HCT116 (cell line): ENCODE measurements around the gene OR10G3.

ENCODE experiments used
- CTCF ChIP-seq, 3 experiments: fragments of 200-600 bp in 1 of 3; sonication (generic) in 1 of 3; IDR thresholded peaks in 2 of 3; conservative IDR thresholded peaks in 1 of 3; 2 replicates each; pipeline ENCODE4 v1.5.1; 2012 to 2017; ENCODE audit warnings: low read depth in 2 of 3, low read length in 2 of 3, antibody characterized with exemption in 1 of 3, borderline replicate concordance in 1 of 3, control low read depth in 1 of 3, mild to moderate bottlenecking in 1 of 3, mixed read lengths in 1 of 3, mixed run types in 1 of 3, moderate library complexity in 1 of 3; ENCODE audit not compliant: insufficient read depth in 1 of 3
- EZH2phosphoT487 ChIP-seq: fragments of 200-600 bp; IDR thresholded peaks from 2 replicates; pipeline ENCODE4 v1.6.1; 2018; ENCODE audit warnings: antibody characterized with exemption, borderline replicate concordance
- POLR2A ChIP-seq: IDR thresholded peaks from 2 replicates; pipeline ENCODE4 v1.7.0; 2011; ENCODE audit warnings: borderline replicate concordance; ENCODE audit not compliant: insufficient read depth, insufficient read length; ENCODE audit errors: extremely low read depth
- POLR2AphosphoS5 ChIP-seq: IDR thresholded peaks from 2 replicates; pipeline ENCODE4 v1.6.1; 2011; ENCODE audit warnings: mild to moderate bottlenecking, low read depth, low read length, moderate library complexity
- SRF ChIP-seq: IDR thresholded peaks from 2 replicates; pipeline ENCODE4 v1.6.1; 2012; ENCODE audit warnings: low read depth
- TCF7L2 ChIP-seq: IDR thresholded peaks from 2 replicates; pipeline ENCODE4 v1.7.0; 2011; ENCODE audit warnings: borderline replicate concordance, inconsistent platforms; ENCODE audit not compliant: insufficient read depth, insufficient read length; ENCODE audit errors: extremely low read depth

GRCh38 chr14:21626491-21627230, 46.8 kb upstream of the OR10G3 start:
- TF ChIP-seq CTCF (IDR thresholded peaks at IDR 0.05 in 2 of 3, conservative IDR thresholded peaks at IDR 0.05 in 1 of 3; ENCODE audit: borderline replicate concordance in 1 of 3, insufficient read depth in 1 of 3, low read depth in 2 of 3, low read length in 2 of 3), result no peak
- TF ChIP-seq SRF, result no peak
- TF ChIP-seq EZH2phosphoT487, result no peak
- no peak for TF ChIP-seq POLR2AphosphoS5
- no peak for TF ChIP-seq POLR2A
- no peak for TF ChIP-seq TCF7L2
